Activated naive CD4-positive, alpha-beta T cell treated with Interleukin-2 at 50 U/mL for 16 hours (primary cell): ENCODE results near the gene GALNT17.

Experiments
- DNase-seq: peaks from one replicate; pipeline ENCODE4 v3.0.0-alpha.2; 2020

The GALNT17 gene

DNA sequence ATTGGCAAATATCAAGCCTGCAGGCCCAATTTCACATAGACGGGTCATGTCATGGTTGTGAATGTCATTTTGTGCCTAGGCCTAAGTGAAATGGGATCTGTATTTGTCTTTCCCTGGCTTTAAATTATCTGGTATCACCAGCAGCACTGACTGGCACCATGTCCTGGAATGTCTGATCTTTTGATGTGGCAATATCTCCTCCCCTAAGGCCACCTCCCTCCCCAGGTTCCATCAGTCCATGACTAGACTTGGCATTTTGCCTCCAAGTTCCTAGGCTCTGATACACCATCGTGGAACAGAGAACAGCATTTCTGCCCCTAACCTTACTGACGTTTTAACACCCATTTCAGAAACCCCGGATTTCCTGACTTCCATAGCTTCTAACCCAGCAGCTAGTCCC is 513.9 kb downstream of the GALNT17 start:
- DNase-seq = no peak

- no peak for DNase-seq
Measured at GRCh38 chr7:71649812-71650211, 517.9 kb downstream of the GALNT17 start.

DNA sequence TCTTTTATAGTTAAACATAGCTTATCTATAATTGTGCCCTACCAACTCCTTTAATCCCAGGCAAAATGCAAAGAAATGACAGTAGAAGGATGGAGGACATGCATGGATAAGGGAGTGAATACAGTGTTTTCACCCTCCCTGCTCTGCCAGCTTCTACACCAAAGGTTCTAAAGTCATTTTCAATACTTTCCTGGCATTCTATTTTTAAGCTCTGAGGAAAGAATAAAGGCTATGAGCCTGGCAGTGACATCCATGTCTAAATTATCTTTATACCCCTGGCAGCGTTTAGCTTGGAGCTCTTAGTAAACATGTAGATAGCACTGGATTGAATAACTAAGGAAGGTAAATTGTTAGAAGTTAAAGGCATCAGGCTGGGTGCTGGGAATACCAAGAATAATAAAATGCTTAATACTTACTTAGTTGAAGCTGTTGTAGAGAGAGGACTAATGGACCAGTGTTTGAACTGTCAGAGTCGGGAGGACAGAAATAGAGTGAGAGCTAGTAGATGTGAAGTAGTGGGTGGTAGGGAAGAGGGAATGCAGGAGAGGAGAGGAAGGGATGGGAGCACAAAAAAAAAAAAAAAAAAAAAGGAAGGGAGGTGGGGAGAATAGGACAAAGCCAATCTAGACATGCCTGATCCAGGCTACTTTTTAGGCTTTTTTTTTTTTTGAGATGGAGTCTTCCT is 518.9 kb downstream of the GALNT17 start:
- DNase-seq = no peak

DNA sequence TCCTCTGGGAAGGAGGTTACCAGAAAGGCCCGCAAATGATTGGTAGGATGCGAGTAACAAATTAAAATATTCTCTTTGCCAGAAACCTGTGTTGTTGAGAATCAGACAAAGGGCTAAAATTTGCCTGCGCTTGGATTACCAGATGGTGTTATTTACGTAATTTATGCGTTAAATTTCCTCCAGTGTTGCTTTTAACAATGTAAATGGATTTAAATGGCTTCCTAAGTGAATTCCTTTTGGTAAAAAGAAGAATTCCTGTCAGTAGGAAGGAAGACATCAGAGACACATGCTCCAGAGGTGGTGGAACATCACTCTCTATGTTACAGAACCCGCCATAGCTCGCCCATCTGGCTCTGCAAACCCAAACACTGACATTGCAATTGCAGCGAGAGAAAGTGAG is 520.6 kb downstream of the GALNT17 start:
- DNase-seq = no peak

- no peak for DNase-seq
Measured at GRCh38 chr7:71657386-71657785, 525.4 kb downstream of the GALNT17 start.

- DNase-seq = no peak
Measured at GRCh38 chr7:71659622-71660021, 527.7 kb downstream of the GALNT17 start.

- DNase-seq = no peak
Measured at GRCh38 chr7:71661671-71662224, 529.8 kb downstream of the GALNT17 start.

DNA sequence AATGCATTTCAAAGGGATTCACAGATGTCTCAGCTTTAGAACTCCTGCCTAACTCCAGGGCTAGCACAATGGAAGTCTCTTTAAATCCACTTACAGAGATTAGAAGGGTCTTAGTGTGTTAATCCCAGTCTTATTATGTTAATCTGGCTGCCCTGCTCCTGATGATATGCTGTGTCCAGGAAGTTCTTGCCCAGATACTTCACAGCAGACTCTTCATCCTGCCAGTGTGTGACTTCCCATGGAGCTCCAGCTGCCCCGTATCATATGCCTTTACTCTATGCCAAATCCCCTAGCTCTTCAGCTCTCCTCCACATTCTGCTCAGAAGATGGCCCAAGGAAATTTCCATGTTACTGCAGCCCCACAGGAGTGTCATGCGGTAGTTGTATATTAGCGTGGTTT is 533.8 kb downstream of the GALNT17 start:
- no peak for DNase-seq

- no peak for DNase-seq
Measured at GRCh38 chr7:71668572-71668971, 536.6 kb downstream of the GALNT17 start.

DNA sequence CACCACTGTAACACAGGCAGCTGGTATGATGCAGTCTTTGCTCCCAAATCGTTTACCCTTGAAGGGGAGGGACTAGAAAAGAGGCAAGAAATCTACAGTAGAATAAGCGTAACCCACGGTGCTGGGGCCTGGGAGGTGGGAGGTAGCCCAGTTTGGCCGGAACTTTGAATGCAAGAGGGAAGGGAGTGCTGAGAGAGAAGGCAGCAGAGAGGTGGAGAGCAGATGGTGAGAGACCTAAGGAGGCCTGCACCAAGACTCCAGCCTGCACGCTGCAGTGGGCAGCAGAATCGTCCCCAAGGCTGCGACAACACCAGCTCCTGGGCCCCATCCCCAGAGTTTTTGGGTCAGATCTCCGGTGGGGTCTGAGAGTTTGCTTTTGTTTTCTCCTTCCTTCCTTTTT is 547.5 kb downstream of the GALNT17 start:
- no peak for DNase-seq

DNA sequence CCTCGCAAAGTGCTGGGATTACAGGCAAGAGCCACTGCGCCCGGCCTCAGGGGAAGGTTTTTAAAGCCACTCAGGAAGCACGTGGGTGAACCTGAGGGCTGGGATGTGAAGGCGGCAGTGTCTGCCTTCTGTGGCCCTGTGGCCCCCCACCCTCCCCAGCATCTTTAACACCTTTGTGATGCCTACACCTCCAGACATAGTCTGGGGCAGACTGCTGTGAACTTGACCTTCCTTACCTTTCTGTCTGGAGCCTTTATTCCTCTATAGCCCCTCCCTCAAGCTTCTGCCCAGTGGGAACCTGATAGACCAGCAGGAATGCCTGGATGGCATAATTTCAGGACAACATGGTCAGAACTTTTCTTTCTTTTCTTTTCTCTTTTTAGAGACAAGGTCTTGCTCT is 550.2 kb downstream of the GALNT17 start:
- no peak for DNase-seq

DNA sequence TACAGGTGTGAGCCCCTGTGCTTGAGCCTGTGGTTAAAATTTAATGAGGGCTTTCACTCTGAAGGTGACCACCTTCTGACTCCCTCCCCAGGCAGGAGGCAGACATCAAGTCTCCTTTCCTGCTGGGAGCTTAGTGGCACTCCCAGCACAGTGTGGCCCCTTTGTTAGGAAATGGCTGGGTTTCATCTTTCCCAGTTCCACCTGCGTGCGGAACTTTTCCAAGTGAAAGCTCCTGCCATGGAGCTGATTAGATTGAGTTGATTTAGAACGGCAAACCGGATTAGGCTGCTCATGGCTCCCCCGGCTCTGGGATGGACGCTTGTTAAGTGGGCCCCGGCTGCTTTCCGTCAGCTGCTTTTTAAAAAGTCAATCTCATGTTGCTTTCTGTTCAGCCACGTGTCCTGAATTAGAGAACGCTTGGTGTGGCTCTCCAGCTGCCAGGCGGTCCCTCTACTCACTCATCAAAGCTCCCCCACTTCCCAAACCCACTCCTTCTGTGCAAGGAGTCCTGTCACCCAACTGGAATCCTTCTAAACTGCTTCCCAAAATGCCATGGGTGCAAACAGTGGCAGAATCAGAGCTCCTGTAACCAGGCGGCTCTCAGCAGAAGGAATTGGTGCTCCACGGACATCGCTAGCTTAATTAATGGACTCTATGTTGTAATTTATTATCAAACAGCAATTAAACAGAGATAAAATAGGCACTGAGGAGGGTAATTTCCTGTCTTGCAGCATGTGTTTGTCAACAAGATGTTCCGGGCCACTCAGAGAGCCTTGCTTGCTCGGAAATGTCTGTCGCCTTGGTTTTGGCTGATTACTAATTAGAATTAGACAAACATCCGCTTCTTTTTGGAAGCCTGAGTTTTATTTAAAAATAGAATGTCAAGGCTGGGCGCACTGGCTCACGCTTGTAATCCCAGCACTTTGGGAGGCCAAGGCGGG is 551.2 kb downstream of the GALNT17 start:
- DNase-seq = no peak

- DNase-seq = no peak
Measured at GRCh38 chr7:71687286-71687685, 555.3 kb downstream of the GALNT17 start.

- no peak for DNase-seq
Measured at GRCh38 chr7:71687831-71688599, 556.1 kb downstream of the GALNT17 start.

GRCh38 chr7:71691538-71691937 is 559.6 kb downstream of the GALNT17 start:
- DNase-seq = no peak

GRCh38 chr7:71694665-71695064 is 562.7 kb downstream of the GALNT17 start:
- DNase-seq = no peak

DNA sequence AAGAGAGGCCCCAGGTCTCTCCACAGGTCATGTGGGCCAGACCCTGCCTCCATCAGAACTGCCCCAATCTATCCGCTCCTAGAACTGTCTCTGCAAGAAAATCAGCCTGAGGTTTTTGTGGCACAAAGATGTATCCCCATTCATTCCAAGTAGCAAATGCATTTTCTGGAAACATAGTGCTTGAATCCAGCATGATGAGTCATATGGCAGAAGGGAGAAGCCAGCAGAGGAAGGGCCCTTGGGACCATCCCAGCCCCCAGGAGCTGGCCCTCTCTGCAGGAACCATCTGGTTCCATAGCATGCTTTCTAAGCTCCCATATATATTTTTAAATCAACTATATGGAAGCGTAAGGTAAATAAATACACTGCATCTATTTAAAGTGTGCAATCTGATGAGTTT is 563.2 kb downstream of the GALNT17 start:
- no peak for DNase-seq

- no peak for DNase-seq
Measured at GRCh38 chr7:71696511-71696910, 564.6 kb downstream of the GALNT17 start.

DNA sequence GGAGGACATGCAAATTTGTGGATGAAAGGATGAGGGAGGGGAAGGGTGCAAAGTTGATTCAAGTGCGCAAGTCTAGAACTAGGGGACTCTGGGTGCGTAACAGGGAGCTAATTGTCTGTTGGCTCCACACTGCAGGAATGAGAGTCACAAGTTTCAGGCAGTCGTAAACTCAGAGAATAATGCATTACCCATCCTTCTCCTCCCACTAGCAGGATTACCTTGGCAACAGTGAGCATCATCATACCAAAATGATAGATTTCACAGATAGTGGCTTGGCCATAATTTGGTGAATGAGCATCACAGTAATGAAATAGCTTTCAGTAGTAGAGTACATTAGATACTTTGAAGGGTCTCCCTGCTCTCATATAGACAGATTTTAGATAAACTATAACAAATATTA is 565.5 kb downstream of the GALNT17 start:
- no peak for DNase-seq

- no peak for DNase-seq
Measured at GRCh38 chr7:71705217-71705616, 573.3 kb downstream of the GALNT17 start.

GRCh38 chr7:71705901-71706596 is 574.1 kb downstream of the GALNT17 start:
- DNase-seq = no peak

- DNase-seq = no peak
Measured at GRCh38 chr7:71706597-71706975, 574.6 kb downstream of the GALNT17 start.

DNA sequence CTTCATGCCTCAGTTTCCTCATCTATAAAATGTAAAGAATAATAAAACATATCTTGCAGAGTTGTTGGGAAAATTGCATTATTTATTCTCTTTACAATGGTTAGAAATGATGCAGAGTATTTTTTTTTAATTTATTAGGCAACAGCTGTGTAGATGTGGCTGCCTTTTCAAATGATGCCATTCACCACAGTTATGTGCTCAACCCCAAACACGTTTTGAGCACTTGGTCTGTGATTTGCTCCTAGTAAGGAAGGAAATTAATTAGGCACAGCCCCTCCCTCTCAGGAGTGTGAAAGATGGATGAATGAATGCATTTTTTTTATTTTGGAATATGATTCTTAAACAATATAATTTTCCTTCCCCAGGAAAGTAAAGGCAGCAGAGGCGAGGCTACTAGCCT is 575.1 kb downstream of the GALNT17 start:
- DNase-seq = no peak
